Liver (tissue), 9 donors: ENCODE measurements around the gene SUN2. TPM values are rescaled to one million over a fixed set of nuclear protein-coding genes. Genes with fewer than 3 reads are reported as not detected.

Experiments
- DNase-seq: peaks from one replicate; pipeline ENCODE4 v3.0.0-alpha.2; 2017; ENCODE audit warnings: low spot score
- H3K27ac ChIP-seq, 2 donors: one replicate each; pipeline ENCODE4 v1.7.0; 2013; ENCODE audit warnings: inconsistent platforms in 2 of 2, low read length in 2 of 2, control low read depth in 1 of 2, low read depth in 1 of 2, mild to moderate bottlenecking in 1 of 2
- H3K27me3 ChIP-seq, 4 donors: one replicate each; pipeline versions ENCODE4 v1.6.1 to v1.7.0; 2013; ENCODE audit warnings: low read length in 3 of 4, inconsistent platforms in 1 of 4, mild to moderate bottlenecking in 1 of 4, moderate library complexity in 1 of 4; ENCODE audit not compliant: control insufficient read depth in 4 of 4, insufficient read depth in 4 of 4
- H3K36me3 ChIP-seq, 4 donors: one replicate each; pipeline versions ENCODE4 v1.6.1 to v1.7.0; 2013; ENCODE audit warnings: low read length in 3 of 4, mild to moderate bottlenecking in 3 of 4, low read depth in 1 of 4, moderate library complexity in 1 of 4; ENCODE audit not compliant: control insufficient read depth in 4 of 4, insufficient read depth in 3 of 4
- H3K4me1 ChIP-seq, 4 donors: one replicate each; pipeline versions ENCODE4 v1.6.1 to v1.7.0; 2013; ENCODE audit warnings: low read length in 3 of 4, mild to moderate bottlenecking in 3 of 4, moderate library complexity in 1 of 4; ENCODE audit not compliant: control insufficient read depth in 4 of 4, insufficient read depth in 4 of 4
- H3K4me3 ChIP-seq, 3 donors: one replicate each; pipeline versions ENCODE4 v1.6.1 to v1.7.0; 2013; ENCODE audit warnings: low read length in 3 of 3, control low read depth in 1 of 3, low read depth in 1 of 3, mild to moderate bottlenecking in 1 of 3
- H3K9ac ChIP-seq, 2 donors: one replicate each; pipeline ENCODE4 v1.7.0; 2013; ENCODE audit warnings: low read length in 2 of 2, mild to moderate bottlenecking in 2 of 2, moderate library complexity in 2 of 2, control low read depth in 1 of 2, low read depth in 1 of 2
- H3K9me3 ChIP-seq, 4 donors: one replicate each; pipeline versions ENCODE4 v1.6.1 to v1.7.0; 2013; ENCODE audit warnings: low read length in 3 of 4; ENCODE audit not compliant: control insufficient read depth in 4 of 4
- ATF3 ChIP-seq: IDR thresholded peaks from 2 replicates; pipeline ENCODE4 v1.6.1; 2016; ENCODE audit warnings: antibody characterized with exemption
- CTCF ChIP-seq: fragments of 150-350 bp; IDR thresholded peaks from 2 replicates; pipeline ENCODE4 v1.5.1; 2017; ENCODE audit warnings: improper control_type of control experiment, low read depth, low read length; ENCODE audit not compliant: missing input control
- EGR1 ChIP-seq, 2 donors: IDR thresholded peaks; 2 replicates each; pipeline ENCODE4 v1.6.1; 2016 to 2018; ENCODE audit warnings: antibody characterized with exemption in 2 of 2, low read depth in 2 of 2
- FOXA1 ChIP-seq: IDR thresholded peaks from 2 replicates; pipeline ENCODE4 v1.6.1; 2016; ENCODE audit warnings: antibody characterized with exemption
- GABPA ChIP-seq, 2 donors: IDR thresholded peaks in 1 of 2; conservative IDR thresholded peaks in 1 of 2; 2 replicates each; pipeline ENCODE4 v1.6.1; 2016; ENCODE audit warnings: antibody characterized with exemption in 2 of 2, mild to moderate bottlenecking in 1 of 2, moderate library complexity in 1 of 2
- HNF4A ChIP-seq, 2 donors: conservative IDR thresholded peaks; 2 replicates each; pipeline ENCODE4 v1.6.1; 2016; ENCODE audit warnings: antibody characterized with exemption in 2 of 2, mild to moderate bottlenecking in 2 of 2
- HNF4G ChIP-seq: IDR thresholded peaks from 2 replicates; pipeline ENCODE4 v1.6.1; 2016; ENCODE audit warnings: antibody characterized with exemption
- MAX ChIP-seq: IDR thresholded peaks from 2 replicates; pipeline ENCODE4 v1.6.1; 2016; ENCODE audit warnings: antibody characterized with exemption
- NR2F2 ChIP-seq: IDR thresholded peaks from 2 replicates; pipeline ENCODE4 v1.6.1; 2016; ENCODE audit warnings: antibody characterized with exemption
- RAD21 ChIP-seq, 2 donors: IDR thresholded peaks; 2 replicates each; pipeline ENCODE4 v1.6.1; 2016; ENCODE audit warnings: antibody characterized with exemption in 2 of 2, mild to moderate bottlenecking in 2 of 2
- REST ChIP-seq: IDR thresholded peaks from 2 replicates; pipeline ENCODE4 v1.6.1; 2016; ENCODE audit warnings: antibody characterized with exemption, mild to moderate bottlenecking
- RXRA ChIP-seq, 2 donors: IDR thresholded peaks; 2 replicates each; pipeline ENCODE4 v1.6.1; 2017 to 2018; ENCODE audit warnings: antibody characterized with exemption in 2 of 2, mild to moderate bottlenecking in 1 of 2
- SP1 ChIP-seq: IDR thresholded peaks from 2 replicates; pipeline ENCODE4 v1.6.1; 2018; ENCODE audit warnings: antibody characterized with exemption, mild to moderate bottlenecking
- YY1 ChIP-seq: IDR thresholded peaks from 2 replicates; pipeline ENCODE4 v1.6.1; 2016; ENCODE audit warnings: antibody characterized with exemption, mild to moderate bottlenecking
- ZBTB33 ChIP-seq: IDR thresholded peaks from 2 replicates; pipeline ENCODE4 v1.6.1; 2016; ENCODE audit warnings: antibody characterized with exemption
- WGBS: extraction: QIAGEN DNeasy Blood & Tissue Kit; methylation state at CpG from one replicate; pipeline ENCODE4 v1.1.7; 2013; 5-methylcytosine and 5-hydroxymethylcytosine counted together
- polyA plus RNA-seq, 2 donors: library from polyadenylated mRNA; stranded (reverse) in 1 of 2; unstranded in 1 of 2; fragments of 200-250 nt in 1 of 2; fragments of >200 nt in 1 of 2; fragmentation: Nextera tagmentation in 1 of 2; extraction: Ambion mirVana in 1 of 2; gene quantifications; one replicate each; pipeline versions ENCODE4 v1.2.1 to v1.2.3, GENCODE V29; 2013 to 2015
- total RNA-seq, 2 donors: library from RNA; depleted of rRNA; stranded (reverse); fragments of >200 nt; gene quantifications; one replicate each; pipeline ENCODE4 v1.2.3, GENCODE V29; 2014
- donor health status: healthy.
- donor health status: healthy.
- donor health status: healthy.
- donor health status: healthy.
- donor health status: healthy.

Gene SUN2
- total and polyA plus RNA-seq, 4 donors: 13.1 to 170 (median 81.5) TPM

- Histone ChIP-seq H3K9ac (no peak overlapping the region), H3K9me3 (no peaks in the 10 kb centered on the region), H3K27ac (peak overlapping the region; percentile 81 to 83), H3K4me1 (peaks cover 29 to 69% (median 52%) of the 10 kb centered on the region in 4 donors), H3K27me3 (no peaks in the 10 kb centered on the region), H3K36me3 (peaks cover 34 to 62% (median 39%) of the 10 kb centered on the region in 4 donors), H3K4me3 (no peak overlapping the region)
- TF ChIP-seq REST (no peak), CTCF (no peak), RAD21 (IDR thresholded peaks at IDR 0.05) (no peak), RXRA (IDR thresholded peaks at IDR 0.05) (no peak), FOXA1 (no peak), GABPA (IDR thresholded peaks at IDR 0.05 in 1 of 2, conservative IDR thresholded peaks at IDR 0.05 in 1 of 2) (no peak), ZBTB33 (no peak), ATF3 (no peak), MAX (no peak), NR2F2 (no peak), EGR1 (IDR thresholded peaks at IDR 0.05; ENCODE audit: low read depth in 2 of 2) (no peak)
- WGBS: 86% methylated on average over 13 of the region's 13 CpGs
- no peak for DNase-seq
Measured at GRCh38 chr22:38734421-38735100, 21.2 kb downstream of the SUN2 start.

- WGBS: 33% methylated on average over 8 of the region's 8 CpGs
- Histone ChIP-seq H3K4me3 (no peak overlapping the region), H3K9ac (peak overlapping the region in 1 of 2 donors; percentile 6), H3K27ac (peak overlapping the region; percentile 81 to 83), H3K36me3 (peaks cover 33 to 62% (median 36%) of the 10 kb centered on the region in 4 donors), H3K27me3 (no peaks in the 10 kb centered on the region), H3K4me1 (peaks cover 29 to 69% (median 52%) of the 10 kb centered on the region in 4 donors), H3K9me3 (no peaks in the 10 kb centered on the region)
- no peak for DNase-seq
- TF ChIP-seq NR2F2 (no peak), SP1 (peak; percentile 54), EGR1 (IDR thresholded peaks at IDR 0.05; ENCODE audit: low read depth in 2 of 2) (peak in 1 of 2 donors; percentile 22), REST (peak; percentile 48), CTCF (no peak), HNF4G (no peak), YY1 (peak; percentile 79), HNF4A (conservative IDR thresholded peaks at IDR 0.05) (peak; percentile 36 to 53), RAD21 (IDR thresholded peaks at IDR 0.05) (no peak), FOXA1 (no peak)
Measured at GRCh38 chr22:38733724-38734381, 21.9 kb downstream of the SUN2 start.
